H1 (cell line): ENCODE results near the gene PPP1R12A. TPM values are rescaled to one million over a fixed set of nuclear protein-coding genes. Genes with fewer than 3 reads are reported as not detected.

ENCODE experiments used
- MAFK ChIP-seq: IDR thresholded peaks from 2 replicates; pipeline ENCODE4 v1.6.1; 2012; ENCODE audit warnings: low read depth, mild to moderate bottlenecking, improper control_type of control experiment, low read length
- POLR2AphosphoS5 ChIP-seq: IDR thresholded peaks from 2 replicates; pipeline ENCODE4 v1.6.1; 2011; ENCODE audit warnings: low read depth, low read length
- RFX5 ChIP-seq: IDR thresholded peaks from 2 replicates; pipeline ENCODE4 v1.6.1; 2011; ENCODE audit warnings: low read depth, low read length, improper control_type of control experiment, borderline replicate concordance
- SIN3A ChIP-seq, 2 experiments: IDR thresholded peaks in 1 of 2; conservative IDR thresholded peaks in 1 of 2; 2 replicates each; pipeline ENCODE4 v1.6.1; 2011 to 2012; ENCODE audit warnings: low read length in 2 of 2, improper control_type of control experiment in 1 of 2, low read depth in 1 of 2, mild to moderate bottlenecking in 1 of 2
- TAF7 ChIP-seq: optimal IDR thresholded peaks from 2 replicates; pipeline ENCODE3; 2011; ENCODE audit warnings: low read depth, mild to moderate bottlenecking, inconsistent platforms, low read length, moderate library complexity, borderline replicate concordance
- TCF12 ChIP-seq: IDR thresholded peaks from 2 replicates; pipeline ENCODE4 v1.6.1; 2011; ENCODE audit warnings: low read depth, mild to moderate bottlenecking, low read length
- YY1 ChIP-seq: IDR thresholded peaks from 2 replicates; pipeline ENCODE4 v1.6.1; 2011; ENCODE audit warnings: low read depth, mild to moderate bottlenecking, low read length
- polyA plus RNA-seq, 7 experiments: library from polyadenylated mRNA; depleted of rRNA in 3 of 7; stranded (reverse) in 5 of 7; unstranded in 2 of 7; fragments of >200 nt in 5 of 7; fragments of 200-250 nt in 2 of 7; gene quantifications; 1 replicate in 5 of 7; 2 replicates in 1 of 7; 4 replicates in 1 of 7; pipeline versions ENCODE4 v1.2.1 to v1.2.3, GENCODE V29; 2011 to 2013; ENCODE audit warnings: missing spikeins in 2 of 7, mixed read lengths in 2 of 7
- total RNA-seq: library from RNA; stranded (reverse); fragmentation: NEBNext Ultra II Directional; extraction: Animal tissue kit (Norgen Biotek cat#: 25700); gene quantifications from 2 replicates; pipeline ENCODE4 v1.2.1, GENCODE V29; 2021
- TF ChIP-seq, protein P1 (sequence below): IDR thresholded peaks from 2 replicates; pipeline ENCODE4 v1.6.1; 2011; ENCODE audit warnings: low read length, improper control_type of control experiment

Gene PPP1R12A
- total and polyA plus RNA-seq, 2 of the 8 experiments (the other 6 are each of a cell fraction or from before 2014, with no cell fraction given): 14.7 to 81.5 TPM

DNA sequence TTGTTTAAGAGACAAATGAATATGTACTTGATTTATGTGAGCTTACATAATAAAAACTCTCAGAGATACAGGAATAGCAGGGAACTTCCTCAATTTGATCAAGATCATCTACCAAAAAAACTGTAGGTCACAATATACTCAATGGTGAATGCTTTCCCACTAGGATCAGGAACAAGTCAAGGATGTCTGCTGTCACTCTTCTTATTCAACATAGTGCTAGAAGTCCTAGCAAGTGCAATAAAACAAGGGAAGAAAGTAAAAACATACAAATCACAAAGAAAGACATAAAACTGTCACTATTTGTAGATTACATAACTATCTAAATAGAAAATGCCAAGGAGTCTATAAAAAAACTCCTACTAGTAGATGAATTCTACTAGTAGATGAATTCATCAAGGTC is 202.3 kb downstream of the PPP1R12A start (continued):
- TF ChIP-seq TAF7 (no peak), SIN3A (conservative IDR thresholded peaks at IDR 0.05 in 1 of 2, IDR thresholded peaks at IDR 0.05 in 1 of 2; ENCODE audit: low read depth in 1 of 2, low read length in 2 of 2) (no peak), TCF12 (no peak), MAFK (no peak), RFX5 (no peak), YY1 (no peak), POLR2AphosphoS5 (no peak)
- TF ChIP-seq, protein P1, sequence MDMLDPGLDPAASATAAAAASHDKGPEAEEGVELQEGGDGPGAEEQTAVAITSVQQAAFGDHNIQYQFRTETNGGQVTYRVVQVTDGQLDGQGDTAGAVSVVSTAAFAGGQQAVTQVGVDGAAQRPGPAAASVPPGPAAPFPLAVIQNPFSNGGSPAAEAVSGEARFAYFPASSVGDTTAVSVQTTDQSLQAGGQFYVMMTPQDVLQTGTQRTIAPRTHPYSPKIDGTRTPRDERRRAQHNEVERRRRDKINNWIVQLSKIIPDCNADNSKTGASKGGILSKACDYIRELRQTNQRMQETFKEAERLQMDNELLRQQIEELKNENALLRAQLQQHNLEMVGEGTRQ: no peak
